ENCODE data around the gene MRPL22. TPM values are rescaled to one million over a fixed set of nuclear protein-coding genes. Genes with fewer than 3 reads are reported as not detected.
"Not testable (repeated sequence)": the region's sequence is repeated elsewhere in the genome, so short reads cannot be mapped to it uniquely, and the experiment has no call there.

The MRPL22 gene
- total RNA-seq, 1 donor from 2014 or later = 38.4 TPM

DNA sequence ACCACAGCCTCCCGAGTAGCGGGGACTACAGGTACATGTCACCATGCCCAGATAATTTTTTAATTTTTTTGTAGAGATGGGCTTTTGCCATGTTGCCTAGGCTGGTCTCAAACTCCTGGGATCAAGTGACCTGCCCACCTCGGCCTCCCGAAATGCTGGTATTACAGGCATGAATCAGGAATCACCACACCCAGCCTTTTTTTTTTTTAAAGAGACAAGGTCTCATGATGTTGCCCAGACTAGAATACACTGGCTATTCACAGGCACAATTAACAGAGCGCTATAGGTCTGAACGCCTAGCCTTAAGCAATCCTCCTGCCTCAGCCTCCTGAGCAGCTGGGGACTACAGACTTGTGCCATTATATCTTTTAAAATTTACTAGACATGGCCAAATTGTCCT is 39.0 kb upstream of the MRPL22 start:
- H3K4me3 Mint-ChIP-seq (ENCODE audit: unreplicated experiment) = no peak overlapping the region
- H3K4me1 Mint-ChIP-seq (ENCODE audit: low read depth, unreplicated experiment) = no peaks in the 10 kb centered on the region
- H3K27ac Mint-ChIP-seq (ENCODE audit: unreplicated experiment) = no peak overlapping the region
- no peaks in the 10 kb centered on the region for H3K9me3 Mint-ChIP-seq (ENCODE audit: unreplicated experiment)
- DNase-seq = no peak
- TF ChIP-seq, protein P1, sequence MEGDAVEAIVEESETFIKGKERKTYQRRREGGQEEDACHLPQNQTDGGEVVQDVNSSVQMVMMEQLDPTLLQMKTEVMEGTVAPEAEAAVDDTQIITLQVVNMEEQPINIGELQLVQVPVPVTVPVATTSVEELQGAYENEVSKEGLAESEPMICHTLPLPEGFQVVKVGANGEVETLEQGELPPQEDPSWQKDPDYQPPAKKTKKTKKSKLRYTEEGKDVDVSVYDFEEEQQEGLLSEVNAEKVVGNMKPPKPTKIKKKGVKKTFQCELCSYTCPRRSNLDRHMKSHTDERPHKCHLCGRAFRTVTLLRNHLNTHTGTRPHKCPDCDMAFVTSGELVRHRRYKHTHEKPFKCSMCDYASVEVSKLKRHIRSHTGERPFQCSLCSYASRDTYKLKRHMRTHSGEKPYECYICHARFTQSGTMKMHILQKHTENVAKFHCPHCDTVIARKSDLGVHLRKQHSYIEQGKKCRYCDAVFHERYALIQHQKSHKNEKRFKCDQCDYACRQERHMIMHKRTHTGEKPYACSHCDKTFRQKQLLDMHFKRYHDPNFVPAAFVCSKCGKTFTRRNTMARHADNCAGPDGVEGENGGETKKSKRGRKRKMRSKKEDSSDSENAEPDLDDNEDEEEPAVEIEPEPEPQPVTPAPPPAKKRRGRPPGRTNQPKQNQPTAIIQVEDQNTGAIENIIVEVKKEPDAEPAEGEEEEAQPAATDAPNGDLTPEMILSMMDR (IDR thresholded peaks at IDR 0.05; ENCODE audit: partially characterized antibody, unreplicated experiment) = no peak
- H3K27me3 Mint-ChIP-seq (ENCODE audit: unreplicated experiment) = peaks cover 2% of the 10 kb centered on the region
- no peaks in the 10 kb centered on the region for H3K36me3 Mint-ChIP-seq (ENCODE audit: unreplicated experiment)

DNA sequence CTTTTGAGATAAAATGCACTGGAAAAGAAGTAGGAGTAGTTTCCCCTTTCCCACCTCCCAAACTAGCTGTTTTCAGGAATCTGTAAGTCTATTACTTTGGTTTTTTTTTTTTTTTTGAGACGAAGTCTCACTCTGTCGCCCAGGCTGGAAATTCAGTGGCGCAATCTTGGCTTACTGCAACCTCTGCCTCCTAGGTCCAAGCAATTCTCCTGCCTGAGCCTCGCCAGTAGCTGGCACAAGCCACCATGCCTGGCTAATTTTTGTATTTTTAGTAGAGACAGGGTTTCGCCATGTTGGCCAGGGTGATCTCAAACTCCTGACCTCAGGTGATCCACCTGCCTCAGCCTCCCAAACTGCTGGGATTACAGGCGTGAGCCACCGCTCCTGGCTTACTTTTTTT is 35.3 kb upstream of the MRPL22 start:
- not testable (repeated sequence) for H3K27ac Mint-ChIP-seq (ENCODE audit: unreplicated experiment); H3K4me1 Mint-ChIP-seq (ENCODE audit: low read depth, unreplicated experiment); H3K4me3 Mint-ChIP-seq (ENCODE audit: unreplicated experiment); H3K36me3 Mint-ChIP-seq (ENCODE audit: unreplicated experiment); H3K27me3 Mint-ChIP-seq (ENCODE audit: unreplicated experiment); DNase-seq; H3K9me3 Mint-ChIP-seq (ENCODE audit: unreplicated experiment)

DNA sequence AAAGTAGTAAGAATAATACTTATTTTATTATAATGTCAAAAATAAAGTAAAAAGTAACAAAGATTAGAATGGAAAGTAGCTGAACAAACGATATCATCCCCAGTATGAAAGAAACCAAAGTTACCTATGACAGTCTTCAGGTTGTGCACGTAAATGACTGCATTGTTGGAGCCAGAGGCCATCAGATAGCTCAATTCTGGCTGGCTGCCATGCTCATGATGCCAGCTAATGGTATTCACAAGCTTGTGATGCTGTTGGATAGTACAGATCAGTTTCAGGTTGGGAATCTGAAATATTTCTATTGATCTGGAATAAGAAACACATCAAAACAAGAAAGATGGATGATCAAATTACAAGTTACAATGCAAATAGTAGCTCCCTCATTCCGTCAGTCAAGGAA is 24.0 kb upstream of the MRPL22 start:
- Mint-ChIP-seq H3K9me3 (ENCODE audit: unreplicated experiment) (no peaks in the 10 kb centered on the region), H3K36me3 (ENCODE audit: unreplicated experiment) (no peaks in the 10 kb centered on the region), H3K4me3 (ENCODE audit: unreplicated experiment) (no peak overlapping the region), H3K27me3 (ENCODE audit: unreplicated experiment) (no peaks in the 10 kb centered on the region), H3K27ac (ENCODE audit: unreplicated experiment) (no peak overlapping the region), H3K4me1 (ENCODE audit: low read depth, unreplicated experiment) (no peaks in the 10 kb centered on the region)
- TF ChIP-seq, protein P1 (IDR thresholded peaks at IDR 0.05; ENCODE audit: partially characterized antibody, unreplicated experiment) = no peak
- DNase-seq = no peak

DNA sequence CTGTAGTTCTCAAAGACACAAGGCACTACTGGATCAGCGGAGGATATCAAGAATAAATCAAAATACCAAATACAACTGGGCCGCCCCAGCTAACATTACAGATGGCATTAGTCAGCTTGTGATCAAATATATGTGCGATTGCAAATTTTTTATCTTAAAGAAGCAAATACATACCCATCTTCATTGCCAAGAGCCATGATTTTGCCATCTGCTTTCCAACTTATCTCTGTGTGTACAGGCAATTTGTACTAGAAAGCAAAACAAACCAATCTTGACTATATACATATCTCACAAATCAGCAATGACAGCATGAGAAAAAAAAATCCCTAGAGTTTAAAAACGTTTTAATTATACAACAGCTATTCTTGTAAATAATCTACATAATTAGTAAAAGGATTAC is 23.1 kb upstream of the MRPL22 start:
- Mint-ChIP-seq H3K27me3 (ENCODE audit: unreplicated experiment) (no peaks in the 10 kb centered on the region), H3K4me1 (ENCODE audit: low read depth, unreplicated experiment) (no peaks in the 10 kb centered on the region), H3K27ac (ENCODE audit: unreplicated experiment) (no peak overlapping the region), H3K36me3 (ENCODE audit: unreplicated experiment) (no peaks in the 10 kb centered on the region), H3K4me3 (ENCODE audit: unreplicated experiment) (no peak overlapping the region), H3K9me3 (ENCODE audit: unreplicated experiment) (no peaks in the 10 kb centered on the region)
- TF ChIP-seq, protein P1 (IDR thresholded peaks at IDR 0.05; ENCODE audit: partially characterized antibody, unreplicated experiment) = no peak
- no peak for DNase-seq

DNA sequence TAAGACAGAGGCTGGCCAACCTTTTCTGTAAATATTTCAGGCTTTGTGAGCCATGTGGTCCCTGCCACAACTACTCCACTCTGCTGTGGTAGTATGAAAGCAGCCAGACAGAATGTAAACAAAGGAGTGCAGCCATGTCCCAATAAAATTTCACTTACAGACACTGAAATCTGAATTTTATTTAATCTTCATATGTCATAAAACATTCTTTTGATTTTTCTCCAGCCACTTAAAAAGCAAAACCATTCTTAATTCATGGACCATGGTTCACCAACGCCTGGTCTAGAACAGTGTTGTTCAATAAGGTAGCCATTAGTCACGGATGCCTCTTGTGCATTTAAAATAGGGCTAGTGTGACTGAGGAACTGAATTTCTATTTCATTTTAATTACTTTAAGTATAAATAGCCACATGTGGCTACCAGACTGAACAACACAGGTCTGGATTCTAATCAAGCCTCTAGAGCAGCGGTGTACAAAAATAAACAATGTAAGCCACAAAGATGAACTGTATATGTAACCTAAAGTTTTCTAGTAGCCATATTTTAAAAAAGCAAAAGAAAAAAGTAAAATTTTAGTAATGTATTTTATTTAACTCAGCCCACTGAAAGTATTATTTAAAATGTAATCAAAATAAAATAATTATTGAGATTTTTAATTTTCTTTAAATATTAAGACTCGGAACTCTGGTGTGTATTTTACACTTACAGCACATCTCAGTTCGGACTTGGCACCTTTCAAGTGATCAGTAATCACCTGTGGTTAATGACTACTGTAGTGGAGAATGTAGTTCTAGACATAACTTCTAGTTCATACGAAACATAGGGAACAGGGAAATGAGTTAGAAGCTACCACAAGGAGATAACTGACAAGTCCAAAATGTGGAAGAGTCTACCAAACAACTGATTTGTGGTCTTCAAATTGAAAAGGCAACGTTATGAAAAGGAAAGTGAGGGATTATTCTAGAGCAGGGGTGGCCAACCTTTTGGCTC is 17.1 kb upstream of the MRPL22 start:
- DNase-seq = no peak
- Mint-ChIP-seq H3K27me3 (ENCODE audit: unreplicated experiment) (no peaks in the 10 kb centered on the region), H3K36me3 (ENCODE audit: unreplicated experiment) (no peaks in the 10 kb centered on the region), H3K27ac (ENCODE audit: unreplicated experiment) (no peak overlapping the region), H3K9me3 (ENCODE audit: unreplicated experiment) (no peaks in the 10 kb centered on the region), H3K4me1 (ENCODE audit: low read depth, unreplicated experiment) (no peaks in the 10 kb centered on the region), H3K4me3 (ENCODE audit: unreplicated experiment) (no peak overlapping the region)
- TF ChIP-seq, protein P1 (IDR thresholded peaks at IDR 0.05; ENCODE audit: partially characterized antibody, unreplicated experiment) = no peak
